ENCODE results near the gene SKP2. TPM values are rescaled to one million over a fixed set of nuclear protein-coding genes. Genes with fewer than 3 reads are reported as not detected.

SKP2 gene
- total and polyA plus RNA-seq, 2 donors (not counting 3 experiments of a cell fraction or from before 2014, with no cell fraction given), result 12.5 to 40.9 TPM

- Histone ChIP-seq H3K36me3 (ENCODE audit: control insufficient read depth in 2 of 2, extremely low read depth in 1 of 2, insufficient read depth in 2 of 2, low read length in 2 of 2) (peaks cover 4 to 15% of the 10 kb centered on the region in 2 experiments), H3K27ac (ENCODE audit: insufficient read depth, low read depth, low read length) (no peak overlapping the region), H3K4me2 (ENCODE audit: insufficient read depth, low read length) (no peak overlapping the region), H3K27me3 (ENCODE audit: control insufficient read depth in 2 of 2, insufficient read depth in 2 of 2, low read length in 2 of 2) (no peaks in the 10 kb centered on the region), H3K4me3 (replicated peaks in 1 of 3; ENCODE audit: insufficient read depth in 1 of 3, low read depth in 1 of 3, low read length in 3 of 3) (no peak overlapping the region), H3K79me2 (ENCODE audit: control insufficient read depth, insufficient read depth, low read length) (no peaks in the 10 kb centered on the region), H4K20me1 (replicated peaks; ENCODE audit: control insufficient read depth, extremely low read depth, insufficient read depth, low read length) (no peaks in the 10 kb centered on the region), H3K9me3 (replicated peaks; ENCODE audit: control insufficient read depth, insufficient read depth, low read length) (no peaks in the 10 kb centered on the region), H2AFZ (ENCODE audit: low read depth, low read length) (no peak overlapping the region), H3K4me1 (ENCODE audit: control insufficient read depth, extremely low read depth, insufficient read depth, low read length) (no peaks in the 10 kb centered on the region), H3K9ac (replicated peaks; ENCODE audit: extremely low read depth, insufficient read depth, low read length) (no peak overlapping the region), H3K9me1 (replicated peaks; ENCODE audit: control insufficient read depth, extremely low read depth, insufficient read depth, low read length) (no peaks in the 10 kb centered on the region)
- ChIA-PET CTCF (no interaction called here), POLR2A (no interaction called here)
- TF ChIP-seq MAX (IDR thresholded peaks at IDR 0.05; ENCODE audit: insufficient read depth, insufficient read length) (no peak), GATA2 (IDR thresholded peaks at IDR 0.05; ENCODE audit: insufficient read depth, insufficient read length, low read depth, low read length) (no peak)
- no peak for DNase-seq (ENCODE audit: low read depth, low spot score)
- BruUV-seq (replicated peaks), result no TSS peak
- no peak for FAIRE-seq
- dilution Hi-C loops (cut with MboI; ENCODE audit: extremely low pct_ligation_motif_present, low sequenced_read_pairs), result no loop called here
- intact Hi-C loops (cut with micrococcal nuclease), result loop anchor here (10.0 kb wide), 1 partner anchor 221 kb away; no protein-coding TSS in a partner anchor
Observed at GRCh38 chr5:36174119-36174518, 22.2 kb downstream of the SKP2 start.

GRCh38 chr5:36175043-36175442 lies 23.1 kb downstream of the SKP2 start:
- TF ChIP-seq MAX (IDR thresholded peaks at IDR 0.05; ENCODE audit: insufficient read depth, insufficient read length) (no peak), MYC (IDR thresholded peaks at IDR 0.05; ENCODE audit: low read depth, low read length) (no peak), JUN (IDR thresholded peaks at IDR 0.05; ENCODE audit: borderline replicate concordance, insufficient read depth, insufficient read length, low read depth) (no peak), EZH2 (IDR thresholded peaks at IDR 0.05; ENCODE audit: borderline replicate concordance, low read depth, low read length, severe bottlenecking) (no peak), GATA2 (IDR thresholded peaks at IDR 0.05; ENCODE audit: insufficient read depth, insufficient read length, low read depth, low read length) (no peak), POLR2AphosphoS5 (IDR thresholded peaks at IDR 0.05; ENCODE audit: insufficient read depth, low read depth, low read length) (no peak), POLR2A (IDR thresholded peaks at IDR 0.05; ENCODE audit: low read depth, low read length) (no peak), FOS (IDR thresholded peaks at IDR 0.05; ENCODE audit: borderline replicate concordance, insufficient read depth, low read length) (no peak), CTCF (IDR thresholded peaks at IDR 0.05; ENCODE audit: extremely low read depth in 1 of 2, insufficient read depth in 1 of 2, low read depth in 1 of 2, low read length in 2 of 2) (no peak)
- CTCF ChIA-PET, result no interaction called here
- H3K9me3 ChIP-seq (replicated peaks; ENCODE audit: control insufficient read depth, insufficient read depth, low read length), result no peaks in the 10 kb centered on the region
- no peak overlapping the region for H3K4me3 ChIP-seq (replicated peaks in 1 of 3; ENCODE audit: insufficient read depth in 1 of 3, low read depth in 1 of 3, low read length in 3 of 3)
- H2AFZ ChIP-seq (ENCODE audit: low read depth, low read length), result no peak overlapping the region
- DNase-seq (ENCODE audit: low read depth, low spot score), result no peak
- no peaks in the 10 kb centered on the region for H3K79me2 ChIP-seq (ENCODE audit: control insufficient read depth, insufficient read depth, low read length)
- H4K20me1 ChIP-seq (replicated peaks; ENCODE audit: control insufficient read depth, extremely low read depth, insufficient read depth, low read length), result no peaks in the 10 kb centered on the region
- no peak overlapping the region for H3K9ac ChIP-seq (replicated peaks; ENCODE audit: extremely low read depth, insufficient read depth, low read length)
- POLR2A ChIA-PET, result no interaction called here
- peaks cover 4 to 15% of the 10 kb centered on the region in 2 experiments for H3K36me3 ChIP-seq (ENCODE audit: control insufficient read depth in 2 of 2, extremely low read depth in 1 of 2, insufficient read depth in 2 of 2, low read length in 2 of 2)
- intact Hi-C loops (cut with micrococcal nuclease) (loop anchor here (10.0 kb wide), 1 partner anchor 220 kb away; no protein-coding TSS in a partner anchor), dilution Hi-C loops (cut with MboI; ENCODE audit: extremely low pct_ligation_motif_present, low sequenced_read_pairs) (no loop called here)
- no TSS peak for BruUV-seq (replicated peaks)
- no peak overlapping the region for H3K4me2 ChIP-seq (ENCODE audit: insufficient read depth, low read length)
- H3K27me3 ChIP-seq (ENCODE audit: control insufficient read depth in 2 of 2, insufficient read depth in 2 of 2, low read length in 2 of 2), result no peaks in the 10 kb centered on the region
- FAIRE-seq, result no peak
- H3K4me1 ChIP-seq (ENCODE audit: control insufficient read depth, extremely low read depth, insufficient read depth, low read length), result no peaks in the 10 kb centered on the region
- no peaks in the 10 kb centered on the region for H3K9me1 ChIP-seq (replicated peaks; ENCODE audit: control insufficient read depth, extremely low read depth, insufficient read depth, low read length)
- no peak overlapping the region for H3K27ac ChIP-seq (ENCODE audit: insufficient read depth, low read depth, low read length)

Measured in endothelial cell of umbilical vein (primary cell).